ENCODE data around the gene GALNT17. TPM values are rescaled to one million over a fixed set of nuclear protein-coding genes. Genes with fewer than 3 reads are reported as not detected.
A peak's percentile ranks its signal among the peaks of the same experiment; 100 is the strongest.

GALNT17 gene
- total RNA-seq, 2 experiments from 2014 or later: not detected

- Mint-ChIP-seq H3K4me3 (no peak overlapping the region), H3K27me3 (peaks cover 37% of the 10 kb centered on the region), H3K27ac (no peak overlapping the region), H3K9me3 (peaks cover 8% of the 10 kb centered on the region), H3K36me3 (no peaks in the 10 kb centered on the region), H3K4me1 (no peaks in the 10 kb centered on the region)
- DNase-seq: peak; percentile 56
These were observed 620.4 kb downstream of the GALNT17 start for GRCh38 chr7:71752171-71752935.

- DNase-seq: no peak
- Mint-ChIP-seq H3K4me3 (no peak overlapping the region), H3K4me1 (no peaks in the 10 kb centered on the region), H3K36me3 (no peaks in the 10 kb centered on the region), H3K27ac (no peak overlapping the region), H3K27me3 (peaks cover 37% of the 10 kb centered on the region), H3K9me3 (peaks cover 8% of the 10 kb centered on the region)
These were observed 621.3 kb downstream of the GALNT17 start for GRCh38 chr7:71753236-71753635.

GRCh38 chr7:71753956-71754664 lies 622.2 kb downstream of the GALNT17 start:
- no peak for DNase-seq
- Mint-ChIP-seq H3K4me3 (no peak overlapping the region), H3K4me1 (no peaks in the 10 kb centered on the region), H3K27me3 (peaks cover 37% of the 10 kb centered on the region), H3K36me3 (no peaks in the 10 kb centered on the region), H3K9me3 (peaks cover 7% of the 10 kb centered on the region), H3K27ac (no peak overlapping the region)

DNA sequence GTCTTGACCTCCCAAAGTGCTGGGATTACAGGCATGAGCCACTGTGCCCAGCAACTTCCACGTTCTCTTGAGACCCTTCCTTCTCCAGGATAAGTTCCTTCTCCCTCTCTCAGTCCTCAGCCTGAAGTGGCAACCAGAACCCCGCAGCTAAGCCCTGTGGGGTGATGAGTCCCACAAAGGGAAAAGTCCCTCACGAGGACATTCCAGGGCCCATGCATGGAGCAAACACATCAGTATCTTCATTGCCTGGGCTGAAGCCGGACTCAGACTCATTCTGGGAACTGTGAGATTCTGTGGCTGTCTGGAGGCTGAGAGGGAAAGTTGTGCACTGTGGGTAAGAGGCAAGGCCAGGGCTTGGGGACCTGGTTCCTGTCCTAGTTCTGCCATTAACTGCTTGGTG lies 622.9 kb downstream of the GALNT17 start:
- Mint-ChIP-seq H3K9me3 (peaks cover 3% of the 10 kb centered on the region), H3K27ac (no peak overlapping the region), H3K27me3 (peaks cover 37% of the 10 kb centered on the region), H3K4me3 (no peak overlapping the region), H3K36me3 (no peaks in the 10 kb centered on the region), H3K4me1 (no peaks in the 10 kb centered on the region)
- DNase-seq: no peak

DNA sequence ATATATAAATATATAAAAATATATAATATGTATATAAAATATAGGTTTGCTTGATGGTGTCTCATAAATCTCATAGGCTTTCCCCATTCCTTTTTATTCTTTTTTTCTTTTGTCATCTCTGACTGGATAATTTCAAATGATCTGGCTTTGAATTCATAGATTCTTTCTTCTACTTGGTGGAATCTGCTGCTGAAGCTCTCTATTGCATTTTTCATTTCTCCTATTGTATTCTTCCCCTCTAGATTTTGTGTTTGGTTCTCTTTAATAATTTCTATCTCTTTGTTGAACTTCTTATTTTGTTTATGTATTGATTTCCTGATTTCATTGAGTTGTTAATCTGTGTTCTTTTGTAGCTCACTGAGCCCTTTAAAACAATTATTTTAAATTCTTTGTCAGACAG lies 629.4 kb downstream of the GALNT17 start:
- no peak for DNase-seq
- peaks cover 5% of the 10 kb centered on the region for H3K27me3 Mint-ChIP-seq
- no peak overlapping the region for H3K4me3 Mint-ChIP-seq
- peaks cover 18% of the 10 kb centered on the region for H3K9me3 Mint-ChIP-seq
- H3K36me3 Mint-ChIP-seq: no peaks in the 10 kb centered on the region
- no peak overlapping the region for H3K27ac Mint-ChIP-seq
- H3K4me1 Mint-ChIP-seq: no peaks in the 10 kb centered on the region

All from activated naive CD8-positive, alpha-beta T cell treated with anti-CD3 and anti-CD28 coated beads for 36 hours (primary cell).